ENCODE results near the gene NAT8L.

Gene NAT8L

DNA sequence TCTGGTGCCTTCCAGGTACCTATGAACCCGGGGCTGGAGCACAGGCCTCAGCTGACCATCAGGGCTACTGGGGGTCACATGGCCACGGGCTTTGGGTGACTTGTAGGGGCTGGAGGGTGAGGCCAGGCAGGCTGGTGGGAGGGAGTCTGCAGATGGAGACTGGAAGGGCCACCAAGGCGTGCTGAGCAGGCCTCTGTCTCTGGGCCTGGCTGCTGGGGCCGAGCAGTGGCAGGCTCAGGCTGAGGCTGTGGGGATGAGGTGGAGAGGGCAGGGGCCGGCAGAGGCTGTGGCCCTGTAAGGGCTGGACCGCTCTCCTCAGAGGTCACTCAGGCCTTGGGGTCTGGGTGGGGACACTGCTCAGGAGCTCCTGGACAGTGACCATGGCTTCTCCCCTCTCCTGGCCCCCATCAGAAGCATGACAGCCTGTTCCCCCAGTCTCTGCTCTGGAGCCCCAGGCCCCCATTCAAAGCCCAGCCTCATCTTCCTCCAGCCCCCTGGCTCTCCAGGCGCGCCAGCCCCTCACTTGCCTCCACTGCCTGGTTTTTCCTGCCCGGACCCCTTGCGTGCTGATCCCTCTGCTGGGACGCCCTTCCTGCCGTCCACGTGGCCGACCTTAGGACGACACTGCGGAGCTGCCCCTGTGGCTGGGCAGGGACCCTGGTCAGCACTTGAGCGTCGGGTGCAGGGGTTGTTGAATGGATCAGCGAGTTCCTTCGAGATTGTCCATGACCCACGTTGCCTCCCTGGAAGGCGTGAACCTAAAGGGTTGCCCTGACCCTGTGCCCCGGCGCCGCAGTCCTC is 11.1 kb upstream of the NAT8L start:
- no peak overlapping the region for H3K4me3 ChIP-seq (replicated peaks; ENCODE audit: low read depth, low read length)
- no peak for DNase-seq (ENCODE audit: extremely low read depth, low read depth)
- TF ChIP-seq, protein P1, sequence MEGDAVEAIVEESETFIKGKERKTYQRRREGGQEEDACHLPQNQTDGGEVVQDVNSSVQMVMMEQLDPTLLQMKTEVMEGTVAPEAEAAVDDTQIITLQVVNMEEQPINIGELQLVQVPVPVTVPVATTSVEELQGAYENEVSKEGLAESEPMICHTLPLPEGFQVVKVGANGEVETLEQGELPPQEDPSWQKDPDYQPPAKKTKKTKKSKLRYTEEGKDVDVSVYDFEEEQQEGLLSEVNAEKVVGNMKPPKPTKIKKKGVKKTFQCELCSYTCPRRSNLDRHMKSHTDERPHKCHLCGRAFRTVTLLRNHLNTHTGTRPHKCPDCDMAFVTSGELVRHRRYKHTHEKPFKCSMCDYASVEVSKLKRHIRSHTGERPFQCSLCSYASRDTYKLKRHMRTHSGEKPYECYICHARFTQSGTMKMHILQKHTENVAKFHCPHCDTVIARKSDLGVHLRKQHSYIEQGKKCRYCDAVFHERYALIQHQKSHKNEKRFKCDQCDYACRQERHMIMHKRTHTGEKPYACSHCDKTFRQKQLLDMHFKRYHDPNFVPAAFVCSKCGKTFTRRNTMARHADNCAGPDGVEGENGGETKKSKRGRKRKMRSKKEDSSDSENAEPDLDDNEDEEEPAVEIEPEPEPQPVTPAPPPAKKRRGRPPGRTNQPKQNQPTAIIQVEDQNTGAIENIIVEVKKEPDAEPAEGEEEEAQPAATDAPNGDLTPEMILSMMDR (IDR thresholded peaks at IDR 0.05; ENCODE audit: low read depth, low read length, missing control alignments), result no peak

- no peak for DNase-seq (ENCODE audit: extremely low read depth, low read depth)
- no peak overlapping the region for H3K4me3 ChIP-seq (replicated peaks; ENCODE audit: low read depth, low read length)
- TF ChIP-seq, protein P1 (IDR thresholded peaks at IDR 0.05; ENCODE audit: low read depth, low read length, missing control alignments), result no peak
These were observed 10.3 kb upstream of the NAT8L start for GRCh38 chr4:2048831-2049230.

DNA sequence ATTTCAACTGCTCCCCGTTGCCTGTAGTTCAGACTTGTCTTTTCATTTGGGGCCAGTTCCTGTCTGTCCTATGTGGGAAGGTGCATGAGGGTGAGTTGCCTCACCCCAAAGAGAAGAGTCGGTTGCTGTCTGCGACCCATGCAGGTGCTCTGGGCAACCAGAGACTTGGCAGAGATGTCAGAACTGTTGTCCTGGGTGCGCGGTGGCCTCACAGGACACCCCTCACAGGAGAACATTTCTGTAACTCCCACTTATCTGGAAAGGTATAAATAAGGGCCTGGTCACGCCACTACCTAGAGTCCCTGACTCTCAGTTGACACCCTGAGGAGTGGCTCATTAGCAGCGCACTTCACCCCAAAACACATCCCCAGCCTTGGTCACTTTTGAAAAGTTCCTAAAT is 9.7 kb upstream of the NAT8L start:
- no peak overlapping the region for H3K4me3 ChIP-seq (replicated peaks; ENCODE audit: low read depth, low read length)
- no peak for DNase-seq (ENCODE audit: extremely low read depth, low read depth)
- TF ChIP-seq, protein P1 (IDR thresholded peaks at IDR 0.05; ENCODE audit: low read depth, low read length, missing control alignments), result no peak

DNA sequence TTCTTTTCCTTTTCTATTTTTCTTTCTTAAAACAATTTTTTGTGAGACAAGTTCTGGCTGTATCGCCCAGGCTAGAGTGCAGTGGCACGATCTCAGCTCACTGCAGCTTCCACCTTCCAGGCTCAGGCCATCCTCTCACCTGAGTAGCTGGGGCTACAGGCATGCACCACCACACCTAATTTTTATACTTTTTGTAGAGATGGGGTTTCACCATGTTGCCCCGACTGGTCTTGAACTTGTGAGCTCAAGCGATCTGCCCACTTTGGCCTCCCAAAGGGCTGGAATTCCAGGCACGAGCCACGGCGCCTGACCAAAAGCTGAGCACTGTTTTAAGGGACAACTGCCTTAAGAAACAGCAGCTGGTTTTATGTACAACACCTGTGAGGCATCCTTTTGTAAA is 9.3 kb upstream of the NAT8L start:
- TF ChIP-seq, protein P1 (IDR thresholded peaks at IDR 0.05; ENCODE audit: low read depth, low read length, missing control alignments), result no peak
- DNase-seq (ENCODE audit: extremely low read depth, low read depth), result no peak
- no peak overlapping the region for H3K4me3 ChIP-seq (replicated peaks; ENCODE audit: low read depth, low read length)

DNA sequence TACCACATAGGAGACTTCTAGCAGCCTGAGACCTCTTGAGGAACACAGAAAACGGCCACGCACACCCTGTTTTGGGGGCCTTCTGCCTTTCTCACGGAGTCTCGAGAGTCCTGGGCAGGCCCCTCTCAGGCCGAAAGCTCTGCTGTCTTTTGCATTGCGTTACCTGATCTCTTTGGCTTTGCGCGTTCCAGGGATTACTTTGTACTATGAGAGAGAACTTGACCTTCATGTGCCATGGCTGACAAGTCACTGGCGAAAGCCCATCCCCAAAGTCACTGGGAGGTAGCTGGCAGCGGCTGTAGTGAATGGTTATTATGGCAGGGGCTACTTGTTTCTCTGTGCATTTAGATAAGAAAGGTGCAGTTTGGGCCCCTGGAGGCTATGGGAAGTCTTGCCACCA is 8.0 kb upstream of the NAT8L start:
- no peak for DNase-seq (ENCODE audit: extremely low read depth, low read depth)
- TF ChIP-seq, protein P1 (IDR thresholded peaks at IDR 0.05; ENCODE audit: low read depth, low read length, missing control alignments), result no peak
- no peak overlapping the region for H3K4me3 ChIP-seq (replicated peaks; ENCODE audit: low read depth, low read length)

- H3K4me3 ChIP-seq (replicated peaks; ENCODE audit: low read depth, low read length), result no peak overlapping the region
- DNase-seq (ENCODE audit: extremely low read depth, low read depth), result no peak
- TF ChIP-seq, protein P1 (IDR thresholded peaks at IDR 0.05; ENCODE audit: low read depth, low read length, missing control alignments), result no peak
These were observed 4.9 kb upstream of the NAT8L start for GRCh38 chr4:2054217-2054616.

Measured in HFF-Myc (cell line).